Loucy (cell line): Measurements from ENCODE around the gene PADI6.

ENCODE experiments used
- H2AFZ ChIP-seq: fragments of 200-600 bp; sonication (generic); 2 replicates; pipeline ENCODE4 v1.6.0; 2016; ENCODE audit warnings: antibody characterized with exemption, mild to moderate bottlenecking, low read length, moderate library complexity
- H3F3A ChIP-seq: fragments of 200-600 bp; 2 replicates; pipeline ENCODE4 v1.6.0; 2016; ENCODE audit warnings: antibody characterized with exemption, low read depth, mild to moderate bottlenecking
- H3K27me3 ChIP-seq: fragments of 200-600 bp; sonication (generic); 2 replicates; pipeline ENCODE4 v1.6.1; 2014; ENCODE audit warnings: low read length, mild to moderate bottlenecking; ENCODE audit not compliant: insufficient read depth, poor library complexity, severe bottlenecking
- H3K36me3 ChIP-seq: fragments of 200-600 bp; sonication (generic); 2 replicates; pipeline ENCODE4 v1.6.1; 2016; ENCODE audit warnings: low read length; ENCODE audit not compliant: insufficient read depth
- H3K4me1 ChIP-seq: fragments of 200-600 bp; sonication (generic); 2 replicates; pipeline ENCODE4 v1.5.1; 2014; ENCODE audit warnings: low read length, mild to moderate bottlenecking; ENCODE audit not compliant: insufficient read depth, poor library complexity, severe bottlenecking
- H3K4me2 ChIP-seq: fragments of 200-600 bp; sonication (generic); 2 replicates; pipeline ENCODE4 v1.6.0; 2014; ENCODE audit warnings: antibody characterized with exemption, low read length, low read depth, mild to moderate bottlenecking; ENCODE audit not compliant: poor library complexity, severe bottlenecking
- H3K4me3 ChIP-seq: fragments of 200-600 bp; sonication (generic); 2 replicates; pipeline ENCODE4 v1.5.1; 2014; ENCODE audit warnings: low read length, mild to moderate bottlenecking, mixed read lengths; ENCODE audit not compliant: poor library complexity, severe bottlenecking
- H3K79me2 ChIP-seq: fragments of 200-600 bp; sonication (generic); 2 replicates; pipeline ENCODE4 v1.6.1; 2014; ENCODE audit warnings: low read length; ENCODE audit not compliant: insufficient read depth
- H3K9ac ChIP-seq: fragments of 200-600 bp; sonication (generic); 2 replicates; pipeline ENCODE4 v1.6.0; 2014; ENCODE audit warnings: mild to moderate bottlenecking, low read depth, low read length, moderate library complexity; ENCODE audit not compliant: poor library complexity, severe bottlenecking
- H3K9me2 ChIP-seq: fragments of 200-600 bp; sonication (generic); replicated peaks from 2 replicates; pipeline ENCODE4 v1.6.1; 2016; ENCODE audit warnings: low read depth, low read length, mixed read lengths
- H3K9me3 ChIP-seq: fragments of 200-600 bp; sonication (generic); 2 replicates; pipeline ENCODE4 v1.6.1; 2014; ENCODE audit warnings: mild to moderate bottlenecking, antibody characterized with exemption, low read length, low read depth; ENCODE audit not compliant: insufficient read depth
- H4K20me1 ChIP-seq: fragments of 200-600 bp; sonication (generic); 2 replicates; pipeline ENCODE4 v1.6.0; 2014; ENCODE audit warnings: antibody characterized with exemption, low read length, mild to moderate bottlenecking; ENCODE audit not compliant: insufficient read depth, poor library complexity, severe bottlenecking
- CTCF ChIP-seq: fragments of 200-600 bp; sonication (generic); conservative IDR thresholded peaks from 2 replicates; pipeline ENCODE4 v1.5.1; 2014; ENCODE audit warnings: mild to moderate bottlenecking, antibody characterized with exemption, low read length
- EZH2phosphoT487 ChIP-seq: fragments of 200-600 bp; IDR thresholded peaks from 2 replicates; pipeline ENCODE4 v1.6.1; 2018; ENCODE audit warnings: antibody characterized with exemption, mild to moderate bottlenecking, moderate library complexity, borderline replicate concordance

The PADI6 gene

GRCh38 chr1:17347769-17348592 is 24.0 kb upstream of the PADI6 start:
- Histone ChIP-seq H3K9ac (no peak overlapping the region), H3K27me3 (no peaks in the 10 kb centered on the region), H4K20me1 (no peaks in the 10 kb centered on the region), H2AFZ (no peak overlapping the region), H3K4me3 (no peak overlapping the region), H3K9me3 (no peaks in the 10 kb centered on the region; the same call in 1 of the 2 replicates), H3K36me3 (no peaks in the 10 kb centered on the region), H3F3A (peaks cover 4% of the 10 kb centered on the region; the same call in 1 of the 2 replicates), H3K4me2 (no peak overlapping the region), H3K9me2 (no peaks in the 10 kb centered on the region), H3K79me2 (no peaks in the 10 kb centered on the region), H3K4me1 (peaks cover 11% of the 10 kb centered on the region)
- no peak for TF ChIP-seq EZH2phosphoT487
- no peak for TF ChIP-seq CTCF

DNA sequence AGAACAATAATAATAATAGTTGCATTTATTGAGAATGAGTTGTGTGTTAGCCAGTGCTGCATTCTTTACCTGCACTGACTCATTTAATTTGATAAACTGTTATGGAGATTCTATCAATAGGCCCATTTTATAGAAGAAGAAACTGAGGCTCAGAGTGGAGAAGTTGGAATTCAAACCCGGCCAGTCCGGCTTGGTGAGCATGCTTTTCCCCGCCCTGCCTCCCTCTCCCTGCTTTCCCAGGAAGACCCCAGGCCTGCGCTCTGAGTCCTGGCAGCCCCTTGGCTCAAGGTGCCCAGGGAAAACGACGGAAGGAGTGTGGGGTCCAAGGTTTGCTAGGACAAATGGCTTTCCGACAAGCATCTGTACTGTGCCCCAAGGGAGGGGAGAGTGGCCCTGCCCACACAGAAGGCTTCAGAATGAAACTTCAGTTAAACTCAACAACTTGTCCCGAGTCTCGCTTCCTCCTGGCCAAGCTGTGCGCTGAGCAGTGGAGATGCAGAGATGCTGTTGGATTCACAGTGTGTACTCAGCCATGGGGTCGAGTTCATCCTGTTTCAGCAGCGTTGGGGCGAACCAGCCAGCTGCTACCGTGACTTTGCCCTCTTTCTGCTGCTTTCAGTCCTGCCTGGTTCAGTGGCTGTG is 23.3 kb upstream of the PADI6 start:
- Histone ChIP-seq H3K36me3 (no peaks in the 10 kb centered on the region), H3K4me1 (peaks cover 11% of the 10 kb centered on the region), H3K4me2 (no peak overlapping the region), H3K9ac (no peak overlapping the region), H3K27me3 (no peaks in the 10 kb centered on the region), H3K9me2 (no peaks in the 10 kb centered on the region), H2AFZ (no peak overlapping the region), H4K20me1 (no peaks in the 10 kb centered on the region), H3K4me3 (no peak overlapping the region), H3K9me3 (no peaks in the 10 kb centered on the region; the same call in 1 of the 2 replicates), H3F3A (peaks cover 4% of the 10 kb centered on the region; the same call in 1 of the 2 replicates), H3K79me2 (no peaks in the 10 kb centered on the region)
- TF ChIP-seq EZH2phosphoT487 (no peak), CTCF (no peak)

DNA sequence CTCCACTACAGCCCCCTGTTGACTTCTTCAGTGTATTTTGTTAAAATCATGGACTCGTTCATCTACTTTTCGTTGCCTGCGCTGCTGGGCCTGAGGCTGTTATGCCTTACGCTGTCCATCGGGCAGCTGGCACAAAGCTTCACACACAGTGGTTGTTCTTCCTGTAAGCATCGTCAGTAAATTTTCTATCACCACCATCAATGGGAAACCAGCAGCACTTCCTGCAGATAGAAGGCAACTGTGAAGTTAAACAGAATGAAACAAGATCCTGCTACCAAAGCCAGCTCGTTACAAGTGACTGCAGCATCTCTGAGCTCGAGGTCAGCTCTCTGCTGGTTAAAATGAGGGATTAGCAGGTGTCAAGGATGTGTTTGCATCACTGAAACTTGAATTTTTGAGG is 21.9 kb upstream of the PADI6 start:
- peaks cover 11% of the 10 kb centered on the region for H3K4me1 ChIP-seq
- H3K27me3 ChIP-seq = no peaks in the 10 kb centered on the region
- H3F3A ChIP-seq = peaks cover 4% of the 10 kb centered on the region; the same call in 1 of the 2 replicates
- no peaks in the 10 kb centered on the region; the same call in 1 of the 2 replicates for H3K9me3 ChIP-seq
- H3K79me2 ChIP-seq = no peaks in the 10 kb centered on the region
- TF ChIP-seq EZH2phosphoT487 = no peak
- no peak for TF ChIP-seq CTCF
- no peak overlapping the region for H3K9ac ChIP-seq
- H4K20me1 ChIP-seq = no peaks in the 10 kb centered on the region
- no peaks in the 10 kb centered on the region for H3K9me2 ChIP-seq
- no peak overlapping the region for H3K4me3 ChIP-seq
- H2AFZ ChIP-seq = peak overlapping the region; percentile 80; the same call in 1 of the 2 replicates
- peak overlapping the region; percentile 41 for H3K4me2 ChIP-seq
- H3K36me3 ChIP-seq = no peaks in the 10 kb centered on the region
